ENCODE data around the gene UBR4. TPM values are rescaled to one million over a fixed set of nuclear protein-coding genes. Genes with fewer than 3 reads are reported as not detected.
A peak's percentile ranks its signal among the peaks of the same experiment; 100 is the strongest.

Gene UBR4
- total RNA-seq, 2 experiments from 2014 or later: 109 to 110 TPM

DNA sequence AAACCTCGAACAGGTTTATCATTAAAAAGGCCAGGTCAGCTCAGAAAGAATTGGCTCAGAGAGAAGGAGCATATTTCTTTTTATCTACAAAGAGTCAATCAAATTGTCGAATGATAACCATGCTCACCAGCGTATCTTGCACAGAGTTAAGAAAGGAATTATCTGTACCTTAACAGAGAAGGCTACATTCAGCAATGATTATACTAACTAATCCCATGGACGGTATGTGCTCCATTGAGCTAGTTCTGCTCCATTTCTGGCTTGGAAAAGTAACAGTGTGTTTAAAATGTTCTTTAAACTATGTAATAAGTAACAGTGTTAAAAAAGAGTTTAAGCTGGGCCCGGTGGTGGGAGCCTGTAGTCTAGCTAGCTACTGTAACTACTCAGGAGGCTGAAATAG, 4.2 kb downstream of the UBR4 start:
- peaks cover 59% of the 10 kb centered on the region for H3K4me1 Mint-ChIP-seq
- peak overlapping the region; percentile 30 for H3K27ac Mint-ChIP-seq
- no peak for DNase-seq
- no peaks in the 10 kb centered on the region for H3K9me3 Mint-ChIP-seq
- H3K4me3 Mint-ChIP-seq: no peak overlapping the region
- H3K36me3 Mint-ChIP-seq: peaks cover 30% of the 10 kb centered on the region
- no peaks in the 10 kb centered on the region for H3K27me3 Mint-ChIP-seq

DNA sequence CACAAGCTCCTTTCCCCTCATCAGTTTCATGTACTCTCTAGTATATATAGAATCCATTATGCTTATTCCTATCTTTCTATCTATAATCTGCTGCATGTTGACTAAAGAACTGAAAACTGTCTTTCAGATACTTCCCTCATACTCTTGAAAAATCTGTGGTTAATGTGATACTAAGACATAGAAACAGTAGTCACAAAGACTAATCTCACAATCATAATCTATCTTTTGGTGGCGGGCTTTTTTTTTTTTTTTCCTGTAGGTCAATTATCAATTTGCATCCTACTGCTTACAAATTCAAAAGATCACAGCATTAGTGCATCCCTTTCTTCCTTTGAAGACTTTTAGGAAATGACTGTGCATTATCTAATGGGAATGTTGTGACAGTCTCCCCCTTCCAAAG, 4.7 kb downstream of the UBR4 start:
- H3K9me3 Mint-ChIP-seq: no peaks in the 10 kb centered on the region
- H3K4me3 Mint-ChIP-seq: peak overlapping the region; percentile 5
- peaks cover 27% of the 10 kb centered on the region for H3K36me3 Mint-ChIP-seq
- DNase-seq: no peak
- H3K27ac Mint-ChIP-seq: peak overlapping the region; percentile 30
- H3K27me3 Mint-ChIP-seq: no peaks in the 10 kb centered on the region
- peaks cover 59% of the 10 kb centered on the region for H3K4me1 Mint-ChIP-seq

DNA sequence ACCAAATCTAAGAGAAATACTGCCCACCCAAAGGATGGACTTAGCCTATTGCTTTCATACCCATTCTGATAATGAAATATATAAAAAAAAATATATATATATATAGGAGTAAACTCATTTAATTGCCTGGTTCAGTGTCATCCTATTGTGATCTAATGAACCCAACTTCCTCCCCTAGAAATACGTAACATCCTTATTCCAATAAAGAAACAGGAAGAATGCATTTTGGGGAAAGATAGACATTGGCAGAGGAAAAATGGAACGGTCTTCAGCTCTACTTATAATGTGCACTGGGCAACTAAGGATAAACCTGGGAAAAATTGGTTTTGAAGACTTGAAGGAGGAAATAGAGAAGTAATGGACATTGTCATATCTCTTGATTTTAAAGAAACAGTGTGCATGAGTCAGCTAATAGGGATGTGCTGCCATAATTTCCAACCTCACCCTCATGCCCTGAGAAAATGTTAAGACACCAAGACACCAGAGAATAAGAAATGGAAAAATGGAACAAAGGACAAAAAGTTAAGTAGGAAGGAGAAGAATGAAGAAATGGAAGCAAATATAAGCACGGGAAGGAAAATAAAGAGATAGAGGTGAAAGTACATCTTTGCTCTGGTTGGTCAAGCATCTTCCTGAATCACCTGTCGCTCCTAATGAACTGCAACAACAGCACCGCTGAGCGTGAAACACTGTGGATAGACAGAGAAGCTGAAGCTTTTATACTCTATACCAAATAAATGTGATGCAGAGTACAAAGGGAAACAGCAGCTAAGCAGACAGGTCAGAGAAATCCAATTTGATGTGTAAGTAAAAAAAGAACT, 5.4 kb downstream of the UBR4 start:
- no peak for DNase-seq
- Mint-ChIP-seq H3K27ac (peak overlapping the region; percentile 44), H3K27me3 (no peaks in the 10 kb centered on the region)

DNA sequence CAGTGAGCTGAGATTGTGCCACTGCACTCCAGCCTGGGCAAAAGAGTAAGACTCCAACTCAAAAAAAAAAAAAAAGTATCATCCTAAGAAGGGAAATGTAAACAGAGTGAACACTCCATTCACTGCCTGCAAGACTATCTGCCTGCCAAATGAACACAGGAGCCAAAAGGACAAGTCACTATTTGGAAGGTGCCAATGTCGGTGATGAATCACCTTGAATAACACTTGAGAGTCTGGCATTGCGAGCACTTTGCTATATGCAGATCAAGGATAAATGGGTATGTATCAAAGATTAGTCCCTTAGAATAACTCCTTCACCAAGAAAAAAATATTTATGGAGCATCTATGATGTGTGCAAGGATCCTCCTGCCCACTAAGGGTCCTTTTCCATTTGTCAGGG, 6.6 kb downstream of the UBR4 start:
- no peak overlapping the region for H3K4me3 Mint-ChIP-seq
- peaks cover 58% of the 10 kb centered on the region for H3K4me1 Mint-ChIP-seq
- H3K27me3 Mint-ChIP-seq: no peaks in the 10 kb centered on the region
- peaks cover 20% of the 10 kb centered on the region for H3K36me3 Mint-ChIP-seq
- H3K9me3 Mint-ChIP-seq: no peaks in the 10 kb centered on the region
- H3K27ac Mint-ChIP-seq: no peak overlapping the region
- no peak for DNase-seq

More for the DNA sequence above, 5.4 kb downstream of the UBR4 start:
- peaks cover 24% of the 10 kb centered on the region for H3K36me3 Mint-ChIP-seq
- no peaks in the 10 kb centered on the region for H3K9me3 Mint-ChIP-seq
- no peak overlapping the region for H3K4me3 Mint-ChIP-seq
- H3K4me1 Mint-ChIP-seq: peaks cover 59% of the 10 kb centered on the region

DNA sequence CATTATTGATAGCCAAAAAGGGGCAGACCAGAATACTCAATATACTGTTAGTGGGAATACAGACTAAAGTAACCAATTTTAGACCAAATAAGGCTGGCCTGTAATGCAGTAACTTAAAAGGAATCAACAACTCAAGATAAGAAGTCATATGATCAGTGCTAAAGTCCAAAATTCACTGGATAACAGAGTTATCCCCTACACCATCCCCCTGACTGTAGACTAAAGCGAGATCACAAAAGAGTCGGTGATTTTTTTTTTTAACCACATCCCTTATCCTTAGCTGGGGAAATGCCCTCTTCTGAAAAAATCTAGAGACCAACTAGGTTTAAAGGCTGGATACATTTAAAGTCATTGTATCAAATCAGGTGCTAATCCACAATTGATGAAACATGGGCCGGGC, 7.7 kb downstream of the UBR4 start:
- no peak overlapping the region for H3K4me3 Mint-ChIP-seq
- H3K4me1 Mint-ChIP-seq: peaks cover 52% of the 10 kb centered on the region
- peaks cover 15% of the 10 kb centered on the region for H3K36me3 Mint-ChIP-seq
- no peak for DNase-seq
- no peaks in the 10 kb centered on the region for H3K27me3 Mint-ChIP-seq
- peak overlapping the region; percentile 49 for H3K27ac Mint-ChIP-seq
- no peaks in the 10 kb centered on the region for H3K9me3 Mint-ChIP-seq

DNA sequence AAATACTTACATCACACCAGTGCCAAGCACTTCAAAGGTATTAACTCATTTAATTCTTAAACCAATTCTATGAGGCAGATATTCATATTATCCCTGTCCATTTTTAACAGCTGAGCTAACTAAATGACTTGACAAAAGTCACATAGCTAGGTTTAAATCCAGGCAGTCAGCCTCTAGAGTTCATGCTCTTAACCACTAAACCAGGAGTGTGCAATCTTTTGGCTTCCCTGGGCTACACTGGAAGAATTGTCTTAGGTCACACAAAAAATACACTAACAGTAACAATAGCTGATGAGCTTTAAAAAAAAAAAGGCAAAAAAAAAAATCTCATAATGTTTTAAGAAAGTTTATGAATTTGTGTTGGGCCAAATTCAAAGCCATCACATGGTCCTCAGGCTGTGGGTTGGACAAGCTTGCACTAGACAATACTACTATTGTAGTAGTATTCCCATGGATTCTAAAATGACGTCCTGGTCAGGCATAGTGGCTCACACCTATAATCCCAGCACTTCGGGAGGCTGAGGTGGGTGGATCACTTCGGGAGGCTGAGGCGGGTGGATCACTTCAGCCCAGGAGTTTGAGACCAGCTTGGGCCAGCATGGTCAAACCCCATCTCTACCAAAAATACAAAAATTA, 10.0 kb downstream of the UBR4 start:
- H3K27ac Mint-ChIP-seq: no peak overlapping the region

DNA sequence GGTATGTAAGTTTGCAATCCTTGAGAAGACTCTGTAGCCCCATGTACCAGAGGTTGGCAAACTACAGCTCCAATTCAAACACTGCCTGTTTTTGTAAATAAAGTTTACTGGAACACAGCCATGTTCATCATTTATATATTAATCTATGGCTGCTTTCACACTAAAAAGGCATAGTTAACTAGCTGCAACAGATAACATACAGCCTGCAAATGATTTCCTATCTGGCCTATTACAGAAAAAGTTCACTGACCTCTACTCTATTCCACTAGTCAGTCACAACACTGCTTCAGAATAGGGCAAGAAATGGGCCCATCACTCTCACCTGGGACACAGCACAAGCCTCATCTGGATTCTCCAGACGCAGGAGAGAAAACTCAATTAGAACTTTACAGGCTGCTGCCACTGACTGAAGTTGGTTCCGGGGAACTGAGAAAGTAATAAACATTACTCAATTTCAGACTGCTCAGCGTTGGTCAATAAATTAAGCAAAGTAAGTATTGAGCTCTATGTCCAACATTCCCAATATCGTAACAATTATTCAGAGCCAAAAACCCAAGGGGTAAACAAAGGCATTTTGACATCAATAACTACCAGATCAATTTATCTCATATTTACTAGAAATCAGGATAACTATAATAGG, 10.6 kb downstream of the UBR4 start:
- Mint-ChIP-seq H3K9me3 (no peaks in the 10 kb centered on the region), H3K36me3 (peaks cover 15% of the 10 kb centered on the region), H3K27ac (no peak overlapping the region), H3K4me1 (peaks cover 23% of the 10 kb centered on the region), H3K4me3 (no peak overlapping the region), H3K27me3 (no peaks in the 10 kb centered on the region)
- no peak for DNase-seq

More for the DNA sequence above, 10.0 kb downstream of the UBR4 start:
- no peak overlapping the region for H3K4me3 Mint-ChIP-seq
- H3K4me1 Mint-ChIP-seq: peaks cover 30% of the 10 kb centered on the region
- no peaks in the 10 kb centered on the region for H3K27me3 Mint-ChIP-seq
- H3K9me3 Mint-ChIP-seq: no peaks in the 10 kb centered on the region
- DNase-seq: no peak
- H3K36me3 Mint-ChIP-seq: peaks cover 18% of the 10 kb centered on the region

DNA sequence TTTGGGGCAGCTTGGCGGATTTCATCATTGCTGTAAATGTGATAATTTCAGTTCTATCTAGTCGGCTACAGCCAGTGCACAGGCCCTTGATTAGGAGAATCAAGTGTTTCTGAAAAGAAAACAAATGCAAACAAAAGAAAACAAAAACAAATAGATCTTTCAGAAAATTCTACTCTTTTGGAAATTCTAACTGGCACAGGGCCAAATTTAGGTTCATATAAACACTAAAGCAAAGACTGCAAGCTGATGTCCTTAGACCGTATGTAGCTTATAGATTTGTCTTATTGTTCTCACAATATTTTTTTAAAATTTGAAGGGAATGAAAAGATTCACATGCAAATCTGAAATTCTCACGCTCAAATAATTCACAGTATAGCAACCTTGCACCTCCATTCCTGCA, 11.2 kb downstream of the UBR4 start:
- H3K27me3 Mint-ChIP-seq: no peaks in the 10 kb centered on the region
- no peak overlapping the region for H3K4me3 Mint-ChIP-seq
- H3K36me3 Mint-ChIP-seq: peaks cover 15% of the 10 kb centered on the region
- no peak for DNase-seq
- peaks cover 20% of the 10 kb centered on the region for H3K4me1 Mint-ChIP-seq
- H3K9me3 Mint-ChIP-seq: no peaks in the 10 kb centered on the region
- H3K27ac Mint-ChIP-seq: no peak overlapping the region

DNA sequence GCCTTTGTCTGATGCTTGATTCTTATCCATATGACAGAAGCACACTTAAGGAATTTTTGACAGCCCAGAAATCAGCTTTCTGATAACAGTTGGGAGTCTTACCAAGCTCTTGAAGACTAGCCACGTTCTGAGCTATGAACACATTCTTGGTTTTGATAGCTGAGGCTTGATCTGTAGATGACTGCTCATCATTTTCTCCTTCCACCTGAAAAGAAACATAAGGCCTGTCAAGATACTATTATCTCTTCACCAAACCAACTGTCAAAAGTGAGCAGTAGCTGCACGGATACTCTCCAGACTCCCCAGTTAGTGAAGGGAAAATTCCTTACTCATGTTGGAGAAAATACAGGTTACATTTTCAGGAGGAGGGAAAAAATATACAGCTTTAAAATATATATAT, 12.2 kb downstream of the UBR4 start:
- Mint-ChIP-seq H3K36me3 (peaks cover 21% of the 10 kb centered on the region), H3K27me3 (no peaks in the 10 kb centered on the region), H3K4me1 (peaks cover 14% of the 10 kb centered on the region), H3K27ac (no peak overlapping the region), H3K4me3 (no peak overlapping the region), H3K9me3 (no peaks in the 10 kb centered on the region)
- no peak for DNase-seq

DNA sequence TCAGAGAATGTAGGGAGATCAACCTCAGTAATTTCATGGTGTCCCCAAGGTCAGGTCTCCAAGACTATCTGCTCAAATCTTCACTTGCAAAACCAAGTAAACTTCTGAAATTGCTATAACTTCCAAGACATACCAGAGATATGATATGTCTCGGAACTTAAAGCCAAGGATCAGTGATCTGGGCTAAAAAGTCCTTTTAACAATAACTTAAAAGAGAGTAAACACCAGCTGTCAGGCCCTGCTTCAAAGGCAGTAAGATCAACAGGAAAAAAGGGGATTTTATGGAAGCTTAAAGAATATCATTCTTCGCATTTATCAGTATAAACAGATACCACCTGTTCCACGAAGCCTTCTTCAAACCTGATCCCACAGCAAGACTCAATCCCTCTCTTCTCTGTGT, 13.7 kb downstream of the UBR4 start:
- Mint-ChIP-seq H3K9me3 (no peaks in the 10 kb centered on the region), H3K4me3 (no peak overlapping the region), H3K27me3 (no peaks in the 10 kb centered on the region), H3K4me1 (no peaks in the 10 kb centered on the region), H3K36me3 (peaks cover 29% of the 10 kb centered on the region), H3K27ac (no peak overlapping the region)
- DNase-seq: no peak

DNA sequence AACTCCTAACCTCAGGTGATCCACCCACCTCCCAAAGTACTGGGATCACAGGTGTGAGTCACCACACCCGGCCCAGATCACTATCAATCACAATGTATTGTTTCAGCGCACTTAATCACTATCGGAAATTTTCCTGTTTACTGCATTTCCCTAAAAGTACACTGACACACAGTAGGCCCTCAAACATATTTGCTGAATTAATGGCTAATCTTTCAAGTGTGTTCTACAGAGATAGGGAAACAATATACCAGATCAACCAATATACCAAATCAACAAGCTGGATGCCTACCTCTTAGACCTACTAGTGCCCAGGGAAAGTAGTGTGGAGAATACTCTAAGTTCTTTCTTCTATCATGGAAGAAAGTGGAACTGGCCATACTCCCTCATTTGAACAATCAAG, 17.1 kb downstream of the UBR4 start:
- H3K9me3 Mint-ChIP-seq: no peaks in the 10 kb centered on the region
- no peak for DNase-seq
- no peak overlapping the region for H3K4me3 Mint-ChIP-seq
- H3K27me3 Mint-ChIP-seq: no peaks in the 10 kb centered on the region
- no peak overlapping the region for H3K27ac Mint-ChIP-seq
- peaks cover 3% of the 10 kb centered on the region for H3K4me1 Mint-ChIP-seq
- H3K36me3 Mint-ChIP-seq: peaks cover 40% of the 10 kb centered on the region

DNA sequence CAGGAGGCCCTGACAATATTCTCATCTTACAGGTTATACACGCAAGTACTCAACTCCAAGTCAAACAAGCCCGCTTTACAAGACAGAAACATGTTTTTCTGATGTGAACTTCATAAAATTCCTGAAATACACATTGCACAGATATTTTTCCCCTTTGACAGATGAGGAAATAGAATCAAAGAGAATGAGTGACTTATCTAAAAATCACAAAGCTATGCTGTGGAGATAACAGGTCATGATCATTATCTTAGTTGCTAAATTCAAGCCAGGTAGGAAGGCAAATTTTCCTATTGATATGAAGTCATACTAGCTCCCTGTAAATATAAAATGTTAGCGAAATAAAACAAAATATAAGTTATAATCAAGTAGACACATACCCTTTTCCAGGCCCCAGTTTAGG, 18.3 kb downstream of the UBR4 start:
- H3K4me3 Mint-ChIP-seq: no peak overlapping the region
- H3K9me3 Mint-ChIP-seq: no peaks in the 10 kb centered on the region
- no peak for DNase-seq
- peaks cover 42% of the 10 kb centered on the region for H3K36me3 Mint-ChIP-seq
- H3K4me1 Mint-ChIP-seq: peaks cover 9% of the 10 kb centered on the region
- H3K27me3 Mint-ChIP-seq: no peaks in the 10 kb centered on the region
- no peak overlapping the region for H3K27ac Mint-ChIP-seq

DNA sequence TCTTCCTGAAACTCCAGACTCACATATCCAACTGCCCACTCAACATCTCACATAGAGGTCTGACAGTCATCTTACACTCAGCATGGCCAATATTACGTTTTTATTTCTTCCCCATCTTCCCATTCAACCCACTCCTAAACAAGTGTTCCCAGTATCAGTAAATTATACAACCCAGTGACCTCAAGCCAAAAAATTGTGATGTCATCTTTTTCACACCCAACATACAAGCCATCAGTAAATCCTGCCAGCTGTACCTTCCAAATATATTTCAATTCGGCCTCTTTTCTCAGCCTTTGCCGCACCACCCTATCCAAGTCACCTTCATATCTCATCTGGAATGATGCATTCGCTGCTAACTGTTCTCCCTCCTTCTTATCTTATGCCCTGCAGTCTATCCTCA, 19.6 kb downstream of the UBR4 start:
- no peaks in the 10 kb centered on the region for H3K9me3 Mint-ChIP-seq
- no peak overlapping the region for H3K4me3 Mint-ChIP-seq
- H3K27me3 Mint-ChIP-seq: no peaks in the 10 kb centered on the region
- no peak overlapping the region for H3K27ac Mint-ChIP-seq
- DNase-seq: no peak
- peaks cover 47% of the 10 kb centered on the region for H3K36me3 Mint-ChIP-seq
- H3K4me1 Mint-ChIP-seq: peaks cover 21% of the 10 kb centered on the region

DNA sequence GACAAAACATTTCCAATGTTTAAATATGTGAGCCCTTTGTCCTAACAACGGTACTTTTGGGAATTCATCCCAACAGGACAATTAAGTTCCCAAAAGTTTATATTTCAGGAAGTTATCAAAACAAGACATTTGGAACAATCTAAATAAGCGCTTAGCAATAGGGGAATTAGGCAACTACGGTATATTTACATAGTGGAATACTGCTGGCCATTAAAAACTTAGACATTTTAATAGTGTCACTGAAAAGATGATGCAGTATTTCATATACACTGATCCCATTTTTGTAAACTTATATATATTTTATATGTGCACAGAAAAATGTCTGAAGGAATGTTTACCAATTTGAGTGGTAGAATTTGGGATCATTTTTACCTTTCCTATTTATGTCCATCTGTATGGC, 20.8 kb downstream of the UBR4 start:
- DNase-seq: no peak
- H3K4me1 Mint-ChIP-seq: peaks cover 26% of the 10 kb centered on the region
- no peaks in the 10 kb centered on the region for H3K9me3 Mint-ChIP-seq
- H3K27ac Mint-ChIP-seq: no peak overlapping the region
- H3K27me3 Mint-ChIP-seq: no peaks in the 10 kb centered on the region
- peaks cover 49% of the 10 kb centered on the region for H3K36me3 Mint-ChIP-seq
- no peak overlapping the region for H3K4me3 Mint-ChIP-seq

DNA sequence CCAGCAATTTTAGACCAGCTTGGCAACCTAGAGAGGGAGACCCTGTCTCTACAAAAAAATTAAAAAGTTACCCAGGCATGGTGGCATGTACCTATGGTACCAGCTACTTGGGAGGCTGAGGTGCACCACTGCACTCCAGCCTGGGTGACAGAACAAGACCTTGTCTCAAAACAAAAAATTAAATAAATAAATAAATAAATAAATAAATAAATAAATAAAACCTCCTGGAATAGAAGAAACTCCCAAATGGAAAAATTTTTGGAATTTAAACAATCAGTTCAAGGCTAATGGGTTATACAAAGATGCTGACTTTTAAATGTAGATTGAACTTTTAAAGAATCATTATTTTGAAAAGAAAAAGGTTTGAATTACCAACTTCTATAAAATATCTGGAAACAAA, 22.2 kb downstream of the UBR4 start:
- peaks cover 52% of the 10 kb centered on the region for H3K36me3 Mint-ChIP-seq
- no peak overlapping the region for H3K4me3 Mint-ChIP-seq
- peaks cover 26% of the 10 kb centered on the region for H3K4me1 Mint-ChIP-seq
- no peak overlapping the region for H3K27ac Mint-ChIP-seq
- no peaks in the 10 kb centered on the region for H3K27me3 Mint-ChIP-seq
- no peaks in the 10 kb centered on the region for H3K9me3 Mint-ChIP-seq
- no peak for DNase-seq

All from activated naive CD8-positive, alpha-beta T cell treated with anti-CD3 and anti-CD28 coated beads for 36 hours (primary cell).